Activated CD8-positive, alpha-beta memory T cell treated with anti-CD3 and anti-CD28 coated beads, Interleukin-2, amount 50 U/mL, for 48 hours (primary cell): ENCODE measurements around the gene IL16.

Source experiments
- DNase-seq: peaks from one replicate; pipeline ENCODE4 v3.0.0-alpha.2; 2020

IL16 gene

DNA sequence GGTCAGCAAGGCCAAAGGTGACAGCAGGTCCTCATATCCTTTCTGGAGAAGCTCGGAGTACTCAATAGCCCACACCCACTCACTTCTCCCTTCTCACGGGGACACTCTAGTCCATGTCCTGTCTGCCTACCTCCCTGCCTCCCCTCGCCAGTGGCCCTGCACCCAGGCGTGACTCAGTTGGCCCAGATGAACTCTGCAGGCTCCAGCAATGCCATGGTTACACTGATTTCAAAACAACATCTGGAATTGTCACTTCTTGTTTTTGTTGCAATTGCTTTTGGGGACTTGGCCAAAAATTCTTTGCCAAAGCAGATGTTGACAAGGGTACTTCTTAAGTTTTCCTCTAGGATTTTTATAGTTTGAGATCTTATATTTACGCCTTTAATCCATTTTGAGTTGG, 13.0 kb downstream of the IL16 start:
- no peak for DNase-seq

DNA sequence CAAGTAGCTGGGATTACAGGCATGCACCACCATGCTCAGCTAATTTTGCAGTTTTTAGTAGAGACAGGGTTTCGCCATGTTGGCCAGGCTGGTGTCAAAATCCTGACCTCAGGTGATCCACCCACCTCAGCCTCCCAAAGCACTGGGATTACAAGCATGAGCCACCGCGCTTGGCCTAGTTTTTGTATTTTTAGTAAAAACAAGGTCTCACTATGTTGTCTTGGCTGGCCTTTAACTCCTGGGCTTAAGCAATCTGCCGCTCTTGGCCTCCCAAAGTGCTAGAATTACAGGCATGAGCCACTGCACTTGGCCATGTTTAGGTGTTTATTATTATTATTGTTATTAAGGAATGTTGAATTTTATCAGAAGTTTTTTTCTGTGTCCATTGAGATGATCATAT, 14.7 kb downstream of the IL16 start:
- no peak for DNase-seq

DNA sequence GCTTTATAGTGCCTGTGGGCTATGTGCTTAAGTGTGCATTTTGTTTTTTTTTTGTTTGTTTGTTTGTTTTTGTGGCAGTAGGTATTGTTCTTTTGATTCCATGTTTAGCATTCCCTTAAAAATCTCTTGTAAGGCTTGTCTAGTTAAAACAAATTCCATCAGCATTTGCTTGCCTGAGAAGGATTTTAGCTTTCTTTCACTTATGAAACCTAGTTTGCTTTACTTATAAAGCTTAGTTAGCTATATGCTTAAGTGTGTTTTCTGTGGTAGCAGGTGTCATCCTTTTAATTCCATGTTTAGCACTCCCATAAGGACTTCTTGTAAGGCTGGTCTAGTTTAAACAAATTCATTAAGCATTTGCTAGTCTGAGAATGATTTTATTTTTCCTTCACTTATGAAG, 17.3 kb downstream of the IL16 start:
- no peak for DNase-seq

DNA sequence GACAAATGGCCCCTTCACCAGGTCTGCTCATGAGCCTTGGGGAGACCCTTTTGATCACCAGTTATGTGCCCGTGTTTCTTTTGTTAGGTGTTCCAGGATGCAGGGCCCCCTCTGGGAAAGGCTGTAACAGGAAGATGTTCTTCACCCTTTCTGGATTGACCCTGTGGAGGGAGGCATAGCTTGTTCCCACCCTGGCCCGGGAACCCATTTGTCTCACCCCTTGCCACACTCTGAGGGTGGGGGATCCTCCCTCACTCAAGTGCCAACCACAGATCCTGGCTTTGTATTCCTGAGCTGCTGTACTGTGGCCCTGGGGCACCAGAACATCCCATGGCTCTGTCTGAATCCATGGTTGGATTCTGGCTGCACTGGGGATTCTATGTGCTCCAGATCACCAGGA, 18.9 kb downstream of the IL16 start:
- no peak for DNase-seq

DNA sequence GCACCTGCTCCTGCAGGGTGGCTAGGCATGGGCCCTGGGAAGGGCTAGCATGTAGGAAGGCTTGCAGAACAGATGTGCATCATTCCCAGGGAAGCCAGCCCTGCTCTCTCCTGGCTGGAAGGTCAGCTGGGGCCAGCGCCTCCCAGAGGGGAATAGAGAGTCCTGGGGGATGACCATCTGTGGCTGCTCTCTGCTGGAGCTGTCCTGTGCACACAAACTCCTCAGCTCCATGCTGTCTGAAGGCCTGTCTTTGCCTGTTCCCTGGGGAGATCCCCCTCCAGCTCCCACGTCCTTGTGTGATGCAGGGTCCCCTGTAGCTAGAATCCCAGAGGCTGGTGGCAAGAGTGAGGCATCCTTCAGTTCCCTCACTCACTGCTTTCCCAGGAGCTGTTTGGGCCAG, 19.3 kb downstream of the IL16 start:
- no peak for DNase-seq

DNA sequence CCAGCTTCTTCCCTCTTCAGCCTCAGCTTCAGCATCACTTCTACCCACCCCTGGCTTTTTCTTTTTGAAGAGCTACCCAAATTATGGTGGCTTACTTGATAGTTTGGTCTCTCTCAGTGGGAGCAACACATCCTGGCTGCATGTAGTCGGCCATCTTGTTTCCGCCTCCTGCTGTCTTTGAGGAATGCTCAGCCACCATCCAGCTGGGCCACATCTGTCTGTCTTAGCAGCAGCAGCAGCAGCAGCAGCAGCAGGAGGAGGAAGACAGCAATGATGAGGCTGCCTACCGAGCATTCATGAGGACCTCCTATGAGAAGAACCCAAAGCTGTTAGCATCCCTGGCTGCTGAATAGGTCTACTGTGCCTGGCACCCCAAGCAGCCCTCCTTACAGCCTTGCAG, 19.7 kb downstream of the IL16 start:
- DNase-seq = no peak

DNA sequence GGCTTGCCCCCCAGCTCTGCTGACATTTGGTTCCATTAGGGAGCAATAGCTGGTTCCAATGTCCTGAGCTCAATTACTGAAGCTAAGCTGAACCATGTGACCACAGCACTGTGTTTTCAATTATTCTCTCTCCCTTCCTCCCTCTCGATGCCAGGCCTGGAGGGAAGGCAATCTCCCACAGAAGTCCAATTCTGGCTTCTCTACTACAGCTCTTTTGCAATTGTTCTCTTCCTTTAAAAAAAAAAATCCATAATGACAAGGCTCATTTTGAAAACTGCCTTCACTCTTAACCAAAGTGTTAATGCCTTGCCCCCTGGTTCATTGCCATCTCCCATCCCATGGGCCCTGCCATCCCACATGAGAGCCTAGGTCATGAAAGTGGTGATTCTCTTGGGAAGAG, 24.8 kb downstream of the IL16 start:
- DNase-seq = no peak

DNA sequence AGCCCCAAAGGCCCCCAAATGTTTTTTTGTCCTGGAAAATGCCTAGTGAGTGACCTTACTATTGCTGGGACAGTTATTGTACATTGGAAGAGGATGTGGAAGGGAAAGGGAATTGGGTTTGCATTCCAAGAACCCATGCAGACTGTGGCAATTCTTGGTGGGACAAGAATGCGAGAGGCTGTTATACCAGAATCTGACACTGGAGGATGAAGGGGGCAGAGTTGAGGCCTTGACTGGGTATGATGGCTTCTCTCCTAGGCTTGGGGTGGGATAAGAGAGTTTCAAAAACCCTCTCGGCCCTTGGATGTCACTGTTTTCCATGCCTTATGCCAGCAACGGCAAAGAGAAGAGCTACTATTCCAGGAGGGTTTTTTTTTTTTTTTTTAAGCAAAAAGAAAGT, 25.3 kb downstream of the IL16 start:
- no peak for DNase-seq

DNA sequence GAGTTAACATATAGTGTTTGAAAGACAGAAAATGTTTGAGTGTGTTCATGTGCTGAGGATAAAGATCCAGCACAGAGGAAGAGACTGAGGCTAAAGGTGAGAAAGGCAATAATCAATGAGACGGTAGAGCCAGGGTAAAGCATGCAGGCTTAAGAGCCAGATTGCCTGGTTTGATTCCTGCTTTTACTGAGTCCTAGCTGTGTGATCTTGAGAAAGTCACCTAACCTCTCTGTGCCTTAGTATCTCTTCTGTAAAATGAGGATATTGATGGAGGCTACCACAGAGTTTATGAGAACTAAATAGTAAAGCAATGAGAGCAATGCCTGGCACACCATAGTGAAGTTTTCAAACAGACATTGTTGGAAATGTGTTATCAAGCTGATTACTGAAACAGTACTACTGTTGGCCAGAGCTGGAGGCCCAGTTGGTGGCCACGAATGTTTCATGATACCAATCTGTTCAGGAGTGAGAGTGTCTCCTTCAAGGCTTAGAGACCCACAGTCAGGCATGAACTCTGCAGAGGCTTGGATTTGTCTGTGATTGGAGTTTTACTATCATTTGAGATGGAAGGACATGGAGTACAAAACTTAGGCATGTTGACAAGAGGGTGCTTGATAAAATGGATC, 26.8 kb downstream of the IL16 start:
- no peak for DNase-seq

DNA sequence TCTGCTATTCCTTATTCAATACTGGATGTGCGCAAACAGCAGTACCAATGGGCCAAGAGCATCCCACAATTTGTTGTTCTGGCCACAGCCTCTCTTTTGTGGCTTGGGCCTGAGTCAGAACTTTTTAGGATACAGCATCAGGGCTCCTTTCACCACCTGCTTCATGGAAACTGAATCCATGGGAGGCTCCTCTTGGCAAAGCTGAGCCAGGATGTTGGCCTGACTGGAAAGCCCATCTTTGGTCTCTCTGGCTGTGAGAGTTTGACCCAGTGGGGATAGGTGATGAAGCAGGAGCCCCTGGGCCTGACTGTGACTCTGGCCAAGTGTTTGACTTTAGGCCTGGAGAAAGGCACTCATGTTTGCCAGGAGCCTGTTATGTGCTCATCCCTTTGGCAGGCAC, 27.6 kb downstream of the IL16 start:
- no peak for DNase-seq

DNA sequence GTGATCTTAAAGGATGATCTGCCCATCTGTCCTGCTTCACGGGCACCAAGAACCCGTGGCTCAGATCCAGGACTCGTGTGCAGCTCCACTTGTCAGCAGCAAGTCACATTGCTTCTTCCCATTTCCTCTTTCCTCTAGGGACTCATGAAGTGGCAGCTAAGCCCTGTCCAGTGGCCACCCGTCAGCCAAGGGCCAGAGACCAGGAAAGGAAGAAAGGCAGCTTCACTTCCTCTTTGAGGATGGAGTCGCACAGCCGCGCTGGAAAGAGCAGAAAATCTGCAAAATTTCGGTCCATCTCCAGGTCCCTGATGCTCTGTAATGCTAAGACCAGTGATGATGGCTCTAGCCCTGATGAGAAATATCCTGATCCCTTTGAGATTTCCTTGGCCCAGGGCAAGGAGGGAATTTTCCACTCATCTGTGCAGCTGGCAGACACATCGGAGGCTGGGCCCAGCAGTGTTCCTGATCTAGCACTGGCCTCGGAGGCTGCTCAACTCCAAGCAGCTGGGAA, 28.5 kb downstream of the IL16 start:
- DNase-seq = no peak

DNA sequence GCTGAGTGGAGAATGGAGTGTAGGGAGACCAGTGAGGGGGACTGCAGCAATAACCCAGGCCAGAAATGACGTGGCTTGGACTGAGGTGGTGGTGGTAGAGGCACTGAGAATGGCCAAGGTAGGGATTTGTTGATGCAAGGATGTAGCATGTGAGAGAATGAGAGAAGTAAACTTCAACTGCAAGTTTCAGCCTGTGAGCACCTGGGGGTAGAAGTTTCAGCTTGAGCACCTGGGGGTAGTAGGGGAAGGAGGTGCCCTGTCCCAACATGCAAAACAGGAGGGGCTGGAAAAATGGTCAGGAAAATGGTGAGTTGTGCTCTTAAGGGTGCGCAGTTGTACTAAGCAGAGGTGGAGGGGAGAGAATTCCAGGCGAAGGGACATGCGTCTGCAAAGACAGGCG, 31.0 kb downstream of the IL16 start:
- DNase-seq = no peak

DNA sequence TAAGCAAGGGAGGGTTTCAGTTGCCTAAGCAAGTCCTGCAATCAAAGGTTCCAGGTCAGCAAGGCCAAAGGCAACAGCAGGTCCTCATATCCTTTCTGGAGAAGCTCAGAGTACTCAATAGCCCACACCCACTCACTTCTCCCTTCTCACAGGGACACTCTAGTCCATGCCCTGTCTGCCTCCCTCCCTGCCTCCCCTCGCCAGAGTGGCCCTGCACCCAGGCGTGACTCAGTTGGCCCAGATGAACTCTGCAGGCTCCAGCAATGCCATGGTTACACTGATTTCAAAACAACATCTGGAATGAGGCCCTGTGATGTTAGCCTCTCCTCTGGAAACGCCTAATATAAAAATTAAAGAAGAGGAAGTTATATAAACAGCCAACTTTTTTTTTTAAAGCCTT, 32.9 kb downstream of the IL16 start:
- DNase-seq = no peak

DNA sequence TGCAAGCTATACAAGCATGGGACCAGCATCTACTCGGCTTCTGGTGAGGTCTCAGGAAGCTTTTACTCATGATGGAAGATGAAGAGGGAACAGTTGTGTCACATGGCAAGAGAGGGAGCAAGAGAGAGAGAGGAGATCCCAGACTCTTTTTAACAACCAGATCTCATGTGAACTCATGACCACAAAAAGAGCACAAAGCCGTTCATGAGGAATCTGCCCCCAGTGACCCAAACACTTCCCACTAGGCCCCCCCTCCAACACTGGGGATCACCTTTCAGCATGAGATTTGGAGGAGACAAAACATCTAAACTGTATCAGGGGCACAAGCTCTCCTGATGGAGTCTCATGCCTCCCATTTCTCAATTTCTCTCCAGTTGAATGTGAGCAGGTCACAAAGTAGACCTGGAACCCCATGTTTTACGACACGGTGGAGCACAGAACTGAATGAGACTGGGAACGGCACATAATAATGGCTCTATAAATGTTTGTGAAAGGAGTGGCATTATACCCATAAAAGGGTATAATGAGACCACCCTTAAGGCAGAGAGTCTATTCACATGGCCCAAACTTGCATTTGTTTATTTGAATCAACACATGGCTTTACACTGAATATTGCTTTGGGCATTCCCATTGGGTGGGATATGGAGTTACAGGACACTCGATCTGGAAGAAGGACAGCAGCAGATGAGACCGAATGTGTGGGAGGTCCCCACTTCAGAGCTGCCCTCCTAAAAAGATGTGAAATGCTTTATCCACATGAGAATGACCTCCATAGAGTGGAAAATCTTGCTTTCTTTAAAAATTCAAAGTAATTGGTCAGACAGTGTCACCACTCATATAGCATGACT, 38.8 kb downstream of the IL16 start:
- DNase-seq = no peak

DNA sequence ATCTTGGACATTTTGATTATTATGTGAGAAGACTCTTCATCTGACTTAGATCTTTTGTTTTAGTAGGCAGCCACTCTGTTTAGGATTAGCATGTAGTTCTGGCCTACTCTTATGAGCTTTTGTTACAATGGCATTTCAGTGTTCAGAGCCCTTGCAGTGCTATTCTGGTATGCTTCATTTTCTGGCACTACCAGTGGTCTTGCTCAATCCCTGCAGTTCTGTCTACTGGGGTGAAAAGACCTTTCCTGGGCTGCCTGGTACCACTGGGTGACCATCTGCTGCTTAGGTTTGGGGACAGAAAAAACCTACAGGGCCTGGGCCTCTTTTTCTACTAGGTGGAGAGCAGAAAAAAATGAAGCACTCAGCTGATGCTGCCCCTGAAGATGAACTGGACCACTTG, 42.5 kb downstream of the IL16 start:
- no peak for DNase-seq

DNA sequence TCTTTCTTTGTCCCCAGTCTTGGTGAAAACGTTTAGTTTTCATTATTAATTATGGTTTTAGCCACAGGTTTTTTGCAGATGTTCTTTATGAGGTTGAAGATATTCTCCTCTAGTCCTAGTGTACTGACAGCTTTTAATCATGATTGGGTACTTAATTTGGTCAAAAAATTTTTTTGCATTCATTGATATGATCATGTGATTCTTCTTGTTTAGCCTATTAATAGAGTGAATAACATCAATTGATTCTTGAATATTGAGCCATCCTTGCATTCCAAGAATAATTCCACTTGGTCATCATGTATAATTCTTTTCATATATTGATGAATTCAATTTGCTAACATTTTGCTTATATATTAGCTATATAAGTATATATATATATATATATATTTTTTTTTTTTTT, 46.1 kb downstream of the IL16 start:
- DNase-seq = no peak

DNA sequence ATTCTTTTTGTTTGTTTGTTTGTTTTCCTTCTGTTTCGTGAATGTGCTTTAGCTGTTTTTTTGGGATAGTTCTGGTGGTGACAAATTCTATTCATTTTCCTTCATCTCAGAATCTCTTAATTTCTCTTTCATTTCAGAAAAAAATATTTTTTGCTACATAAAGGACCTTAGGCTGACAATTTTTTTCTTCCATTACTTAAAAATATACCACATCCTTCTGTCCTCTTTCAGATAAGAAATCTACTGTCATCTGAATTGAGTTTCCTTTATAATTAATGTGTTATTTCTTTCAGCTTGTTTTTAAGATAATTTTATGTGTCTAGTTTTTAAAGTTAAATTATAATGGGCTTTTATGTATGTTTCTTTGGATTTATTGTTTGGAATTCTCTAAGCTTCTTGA, 47.6 kb downstream of the IL16 start:
- DNase-seq = no peak

DNA sequence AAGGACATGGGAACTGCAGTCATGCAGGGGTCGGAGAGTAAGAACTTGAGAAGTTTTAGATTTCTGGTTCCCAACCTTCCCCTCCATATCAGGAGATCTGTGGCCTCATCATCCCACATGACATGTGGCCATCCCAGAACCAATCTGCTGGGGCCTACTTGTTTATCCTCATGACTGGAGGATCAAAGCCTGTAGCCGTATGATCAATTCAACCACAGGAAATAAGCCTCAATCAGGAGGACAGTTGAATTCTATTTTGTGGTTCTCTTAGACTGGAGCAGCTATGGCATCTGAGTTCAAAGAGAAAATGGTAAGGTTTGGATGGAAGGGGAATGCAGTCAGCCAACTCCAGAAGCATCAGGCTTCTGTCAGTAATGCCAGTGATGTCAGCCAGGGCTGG, 57.2 kb downstream of the IL16 start:
- no peak for DNase-seq

DNA sequence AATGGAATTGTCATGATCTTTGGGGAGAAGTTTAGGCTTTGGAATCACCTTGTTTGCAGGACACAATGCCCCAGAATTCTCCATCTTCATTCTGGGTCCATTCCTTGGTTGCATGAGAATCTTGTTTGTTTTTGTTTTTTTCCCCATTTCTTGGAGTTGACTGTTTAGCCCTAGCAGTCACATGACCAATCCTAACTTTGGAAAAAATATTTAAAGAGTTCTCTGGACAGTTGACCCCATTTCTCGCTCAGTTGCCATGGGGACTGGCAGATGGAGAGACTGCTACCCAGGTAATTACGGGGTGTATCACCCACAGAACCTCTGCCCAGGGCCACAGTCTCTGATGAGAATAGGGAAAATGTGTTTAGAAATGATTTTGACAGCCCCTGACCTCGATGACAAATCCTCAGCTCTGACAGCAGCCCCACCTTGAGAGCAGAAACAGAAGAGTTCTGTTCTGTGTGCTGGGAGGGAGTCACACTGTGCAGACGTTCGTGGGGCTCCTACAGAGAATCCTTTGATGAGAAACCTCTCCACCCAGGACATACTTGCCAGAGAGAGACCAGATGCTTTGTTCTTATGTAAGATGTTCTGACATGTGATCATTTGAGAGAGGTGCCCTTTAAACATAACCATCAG, 57.7 kb downstream of the IL16 start:
- no peak for DNase-seq

DNA sequence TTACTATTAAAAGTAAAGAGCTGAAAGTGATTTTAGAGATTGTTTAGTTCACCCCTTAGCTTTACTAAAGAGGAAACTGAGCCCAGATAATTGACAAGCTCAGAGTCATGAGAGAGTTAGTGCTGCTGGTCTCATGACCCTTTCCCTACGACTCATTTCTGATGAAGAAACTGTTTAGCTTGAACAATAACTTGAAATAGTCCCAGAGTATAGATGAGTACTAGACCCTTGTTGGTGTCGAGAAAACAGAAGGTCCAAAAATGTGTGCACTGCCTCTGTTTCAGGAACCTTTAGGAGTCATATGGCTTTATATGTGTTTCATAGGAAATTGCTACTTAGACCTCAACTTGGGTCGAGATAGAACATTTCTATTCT, 58.2 kb downstream of the IL16 start:
- no peak for DNase-seq

DNA sequence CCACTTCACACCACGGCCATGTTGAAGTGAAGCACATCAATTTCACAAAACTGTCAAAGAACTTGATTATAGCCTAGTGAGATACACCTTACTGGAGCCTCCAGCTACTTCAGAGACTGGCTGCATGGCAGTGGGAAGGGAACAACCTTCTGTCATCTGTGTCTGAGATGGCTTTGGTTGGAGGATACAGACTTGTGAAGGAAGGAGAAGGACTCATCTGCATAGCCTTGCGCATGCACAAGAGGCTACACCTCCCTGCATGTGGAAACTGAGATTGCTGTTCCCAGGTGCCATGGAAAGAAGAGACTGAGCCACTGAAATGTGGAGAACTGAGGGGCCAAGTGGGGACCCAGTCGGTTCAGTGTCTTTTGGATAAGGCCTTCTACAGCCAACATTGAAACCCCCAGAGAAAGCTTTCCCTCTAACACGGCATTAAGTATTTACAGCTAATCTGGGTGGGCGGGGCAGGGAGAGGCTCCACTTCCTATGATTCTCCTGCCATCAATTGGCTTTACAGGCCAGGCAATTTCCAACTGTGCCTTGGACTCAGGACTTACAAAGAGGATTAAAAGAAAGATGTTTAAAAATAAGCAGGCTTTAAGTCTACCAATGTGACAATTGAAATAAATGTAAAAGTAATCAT, 58.8 kb downstream of the IL16 start:
- no peak for DNase-seq

DNA sequence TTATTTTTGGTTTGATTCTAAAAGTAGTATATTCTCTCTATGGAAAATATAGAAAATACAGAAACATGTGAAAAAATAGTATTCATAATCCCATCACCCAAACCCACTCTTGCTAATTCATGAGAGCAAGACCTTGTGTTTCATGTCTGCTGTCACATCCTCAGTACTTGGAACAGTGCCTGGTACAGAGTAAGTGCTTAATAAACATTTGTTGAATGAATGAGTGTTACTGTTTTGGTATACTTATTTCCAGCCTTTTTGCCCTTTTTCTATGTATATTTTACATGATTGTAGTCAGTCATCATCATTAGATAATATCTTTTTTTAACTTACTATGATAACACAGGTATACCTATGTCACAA, 59.3 kb downstream of the IL16 start:
- DNase-seq = no peak

DNA sequence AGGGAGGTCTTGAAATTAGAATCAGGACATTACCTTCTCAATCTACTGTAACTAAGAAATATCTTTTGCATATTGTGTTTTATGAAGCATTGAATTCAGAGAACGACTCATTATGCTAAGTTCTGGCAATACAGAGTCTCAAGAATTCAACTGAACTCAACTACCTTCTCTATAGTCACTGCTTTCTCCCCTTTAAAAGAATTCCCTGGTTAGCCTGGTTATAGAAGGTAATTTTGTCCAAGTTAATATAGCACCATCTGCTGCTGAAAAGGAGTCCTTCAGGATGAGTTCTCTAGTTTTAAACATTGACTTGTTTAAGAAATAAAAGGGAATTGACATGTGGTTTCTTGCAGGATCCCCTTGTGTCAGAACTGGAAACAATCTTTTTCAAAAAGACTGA, 60.2 kb downstream of the IL16 start:
- DNase-seq = no peak

DNA sequence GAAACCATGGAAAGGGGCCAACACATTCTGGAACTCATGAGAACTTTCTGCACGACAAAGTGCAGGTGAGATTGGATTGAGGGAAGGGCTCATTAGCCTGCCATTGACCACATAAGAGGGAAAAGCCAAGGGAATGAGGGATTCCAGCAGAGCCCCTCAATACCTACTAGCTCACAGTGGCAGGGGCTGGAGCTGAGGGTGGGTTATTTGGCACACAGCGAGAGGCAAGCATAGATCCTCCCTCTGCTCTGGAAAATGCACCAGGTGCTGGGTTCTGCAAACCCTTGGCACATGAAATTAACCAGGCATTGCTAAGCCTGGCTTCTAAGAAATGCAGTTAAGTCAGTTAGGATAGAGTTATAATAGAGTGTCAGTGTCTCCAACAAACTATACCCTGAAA, 60.8 kb downstream of the IL16 start:
- no peak for DNase-seq
